Measurements from ENCODE around the gene NLGN1. TPM values are rescaled to one million over a fixed set of nuclear protein-coding genes. Genes with fewer than 3 reads are reported as not detected.

NLGN1 gene
- polyA plus RNA-seq, 2 of the 4 experiments (the other 2 are of a cell fraction) = not detected

DNA sequence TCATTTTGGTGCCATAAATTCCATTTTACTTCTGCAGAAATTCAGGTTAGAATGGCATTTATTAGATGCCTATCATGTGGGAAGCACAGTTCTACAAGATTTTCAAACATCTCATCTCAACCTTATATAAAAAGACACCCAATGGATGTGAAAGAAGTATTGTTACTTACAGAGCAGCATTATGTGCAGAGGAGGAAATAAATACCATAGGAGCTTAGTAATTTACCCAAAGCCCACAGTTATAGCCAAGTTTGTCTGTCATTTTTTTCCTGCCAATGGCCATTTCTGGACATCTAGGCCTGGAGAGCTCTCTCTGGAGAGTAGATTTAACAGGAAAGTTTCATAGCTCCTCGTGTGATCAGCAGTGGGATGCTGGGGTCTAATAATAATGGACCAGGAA is 802.2 kb downstream of the NLGN1 start:
- no peak overlapping the region for H3K4me2 ChIP-seq
- no peak for ATAC-seq

DNA sequence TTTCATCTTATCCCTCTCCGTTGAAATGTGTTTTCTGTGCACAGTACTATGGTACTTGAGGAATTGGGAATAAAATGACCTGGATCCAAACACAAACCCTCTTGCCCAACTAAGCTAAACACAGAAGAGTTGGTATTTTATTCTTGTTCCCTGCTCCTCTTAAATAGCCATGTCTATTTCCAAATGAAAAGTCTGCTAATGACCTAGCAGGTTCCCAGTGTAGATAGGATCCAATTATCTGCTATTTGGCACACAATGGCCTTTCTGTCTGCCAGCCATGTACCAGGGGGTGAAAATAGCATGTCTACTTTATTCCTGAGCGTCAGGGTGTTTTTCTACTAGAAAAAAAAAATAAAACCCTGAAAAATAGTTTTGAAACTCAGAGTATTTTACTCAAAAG is 804.6 kb downstream of the NLGN1 start:
- WGBS (ENCODE audit: missing lambda C conversion rate) = 15% methylated on average over 2 of the region's 2 CpGs
- Histone ChIP-seq H3K27ac (no peak overlapping the region), H3K4me2 (no peak overlapping the region), H3K4me3 (no peak overlapping the region), H3K4me1 (no peaks in the 10 kb centered on the region), H3K9me3 (no peaks in the 10 kb centered on the region)
- ATAC-seq (no peak), DNase-seq (ENCODE audit: low read depth in 1 of 2, low spot score in 1 of 2) (no peak), FAIRE-seq (no peak)
- ChIA-PET CTCF (no interaction called here), POLR2A (no interaction called here)
- no peak for TF ChIP-seq CBX8 (IDR thresholded peaks at IDR 0.05)
- no peak for TF ChIP-seq HOXA7 (CRISPR knock-in tag; IDR thresholded peaks at IDR 0.05)
- no peak for TF ChIP-seq FOSL2 (IDR thresholded peaks at IDR 0.05)
- no peak for TF ChIP-seq FOSL2 (CRISPR knock-in tag; IDR thresholded peaks at IDR 0.05)
- no peak for TF ChIP-seq HOXB5 (CRISPR knock-in tag; IDR thresholded peaks at IDR 0.05)
- no peak for TF ChIP-seq CEBPB (IDR thresholded peaks at IDR 0.05)
- TF ChIP-seq FOXS1 (CRISPR knock-in tag; IDR thresholded peaks at IDR 0.05) = no peak
- TF ChIP-seq HOXB13 (CRISPR knock-in tag; IDR thresholded peaks at IDR 0.05; ENCODE audit: low read depth) = no peak
- TF ChIP-seq CHD4 (IDR thresholded peaks at IDR 0.05; ENCODE audit: borderline replicate concordance) = no peak
- TF ChIP-seq ZC3H11A (IDR thresholded peaks at IDR 0.05) = no peak
- no peak for TF ChIP-seq HEYL (CRISPR knock-in tag; IDR thresholded peaks at IDR 0.05)

More for the DNA sequence above, 802.2 kb downstream of the NLGN1 start:
- no peak for DNase-seq (ENCODE audit: low read depth in 1 of 2, low spot score in 1 of 2)
- FAIRE-seq = no peak
- H3K9me3 ChIP-seq = no peaks in the 10 kb centered on the region
- 15% methylated on average over 1 of the region's 1 CpG for WGBS (ENCODE audit: missing lambda C conversion rate)
- ChIA-PET POLR2A (no interaction called here), CTCF (no interaction called here)
- H3K4me3 ChIP-seq = no peak overlapping the region
- H3K27ac ChIP-seq = no peak overlapping the region
- no peaks in the 10 kb centered on the region for H3K4me1 ChIP-seq
- TF ChIP-seq CEBPB (IDR thresholded peaks at IDR 0.05) (no peak), CHD4 (IDR thresholded peaks at IDR 0.05; ENCODE audit: borderline replicate concordance) (no peak), JUN (IDR thresholded peaks at IDR 0.05) (no peak), CHD2 (IDR thresholded peaks at IDR 0.05; ENCODE audit: low read length, partially characterized antibody) (no peak), ZSCAN20 (CRISPR knock-in tag; IDR thresholded peaks at IDR 0.05) (no peak), NFE2L2 (conservative IDR thresholded peaks at IDR 0.05; ENCODE audit: low read length) (no peak), ZC3H11A (IDR thresholded peaks at IDR 0.05) (no peak), KDM1A (IDR thresholded peaks at IDR 0.05; ENCODE audit: low read depth) (no peak), EHMT2 (IDR thresholded peaks at IDR 0.05; ENCODE audit: low read depth) (no peak)
- TF ChIP-seq, protein P1, sequence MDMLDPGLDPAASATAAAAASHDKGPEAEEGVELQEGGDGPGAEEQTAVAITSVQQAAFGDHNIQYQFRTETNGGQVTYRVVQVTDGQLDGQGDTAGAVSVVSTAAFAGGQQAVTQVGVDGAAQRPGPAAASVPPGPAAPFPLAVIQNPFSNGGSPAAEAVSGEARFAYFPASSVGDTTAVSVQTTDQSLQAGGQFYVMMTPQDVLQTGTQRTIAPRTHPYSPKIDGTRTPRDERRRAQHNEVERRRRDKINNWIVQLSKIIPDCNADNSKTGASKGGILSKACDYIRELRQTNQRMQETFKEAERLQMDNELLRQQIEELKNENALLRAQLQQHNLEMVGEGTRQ (IDR thresholded peaks at IDR 0.05) = no peak
- TF ChIP-seq, protein P2, sequence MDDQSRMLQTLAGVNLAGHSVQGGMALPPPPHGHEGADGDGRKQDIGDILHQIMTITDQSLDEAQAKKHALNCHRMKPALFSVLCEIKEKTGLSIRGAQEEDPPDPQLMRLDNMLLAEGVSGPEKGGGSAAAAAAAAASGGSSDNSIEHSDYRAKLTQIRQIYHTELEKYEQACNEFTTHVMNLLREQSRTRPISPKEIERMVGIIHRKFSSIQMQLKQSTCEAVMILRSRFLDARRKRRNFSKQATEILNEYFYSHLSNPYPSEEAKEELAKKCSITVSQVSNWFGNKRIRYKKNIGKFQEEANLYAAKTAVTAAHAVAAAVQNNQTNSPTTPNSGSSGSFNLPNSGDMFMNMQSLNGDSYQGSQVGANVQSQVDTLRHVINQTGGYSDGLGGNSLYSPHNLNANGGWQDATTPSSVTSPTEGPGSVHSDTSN (IDR thresholded peaks at IDR 0.05) = no peak

DNA sequence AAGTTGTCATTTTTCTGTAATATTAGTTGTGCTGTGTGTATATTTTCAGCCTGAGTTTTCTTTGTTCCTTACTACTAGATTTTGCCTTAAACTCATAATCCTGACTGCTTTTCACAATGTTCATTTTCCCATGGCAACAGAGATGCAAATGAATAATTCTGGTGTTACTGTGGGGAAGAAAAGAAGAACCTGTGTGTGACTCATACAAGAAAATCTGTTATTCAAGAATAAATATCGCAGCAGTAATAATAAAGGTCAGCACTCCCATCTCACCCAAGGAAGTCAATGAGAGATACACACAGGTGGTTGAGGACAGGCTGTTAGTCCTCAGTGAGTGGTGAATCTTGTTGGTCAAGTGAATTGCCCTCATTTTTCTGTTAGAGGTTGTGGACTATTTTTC is 805.0 kb downstream of the NLGN1 start:
- Histone ChIP-seq H3K4me1 (no peaks in the 10 kb centered on the region), H3K4me3 (no peak overlapping the region), H3K27ac (no peak overlapping the region), H3K4me2 (no peak overlapping the region), H3K9me3 (no peaks in the 10 kb centered on the region)
- DNase-seq (ENCODE audit: low read depth in 1 of 2, low spot score in 1 of 2) = no peak
- TF ChIP-seq CEBPB (IDR thresholded peaks at IDR 0.05) = no peak
- TF ChIP-seq, protein P3, sequence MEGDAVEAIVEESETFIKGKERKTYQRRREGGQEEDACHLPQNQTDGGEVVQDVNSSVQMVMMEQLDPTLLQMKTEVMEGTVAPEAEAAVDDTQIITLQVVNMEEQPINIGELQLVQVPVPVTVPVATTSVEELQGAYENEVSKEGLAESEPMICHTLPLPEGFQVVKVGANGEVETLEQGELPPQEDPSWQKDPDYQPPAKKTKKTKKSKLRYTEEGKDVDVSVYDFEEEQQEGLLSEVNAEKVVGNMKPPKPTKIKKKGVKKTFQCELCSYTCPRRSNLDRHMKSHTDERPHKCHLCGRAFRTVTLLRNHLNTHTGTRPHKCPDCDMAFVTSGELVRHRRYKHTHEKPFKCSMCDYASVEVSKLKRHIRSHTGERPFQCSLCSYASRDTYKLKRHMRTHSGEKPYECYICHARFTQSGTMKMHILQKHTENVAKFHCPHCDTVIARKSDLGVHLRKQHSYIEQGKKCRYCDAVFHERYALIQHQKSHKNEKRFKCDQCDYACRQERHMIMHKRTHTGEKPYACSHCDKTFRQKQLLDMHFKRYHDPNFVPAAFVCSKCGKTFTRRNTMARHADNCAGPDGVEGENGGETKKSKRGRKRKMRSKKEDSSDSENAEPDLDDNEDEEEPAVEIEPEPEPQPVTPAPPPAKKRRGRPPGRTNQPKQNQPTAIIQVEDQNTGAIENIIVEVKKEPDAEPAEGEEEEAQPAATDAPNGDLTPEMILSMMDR (IDR thresholded peaks at IDR 0.05) = no peak
- no peak for TF ChIP-seq ZC3H11A (IDR thresholded peaks at IDR 0.05)
- no peak for TF ChIP-seq MAZ (IDR thresholded peaks at IDR 0.05; ENCODE audit: borderline replicate concordance, low read depth, low read length)
- no peak for TF ChIP-seq TFCP2L1 (CRISPR knock-in tag; IDR thresholded peaks at IDR 0.05)
- FAIRE-seq = no peak
- 37% methylated on average over 1 of the region's 1 CpG for WGBS (ENCODE audit: missing lambda C conversion rate)
- CTCF ChIA-PET = no interaction called here
- no peak for ATAC-seq
- POLR2A ChIA-PET = no interaction called here
